Pancreas (tissue), 10 donors: ENCODE data around the gene COL5A1. TPM values are rescaled to one million over a fixed set of nuclear protein-coding genes. Genes with fewer than 3 reads are reported as not detected.
A peak's percentile ranks its signal among the peaks of the same experiment; 100 is the strongest.

ENCODE experiments used
- ATAC-seq, 4 donors: fragments of 200-7000 bp; cut with Tn5 transposase; one replicate each; pipeline versions ENCODE4 v1.8.0 to v1.9.1; 2020; ENCODE audit warnings: mild to moderate bottlenecking in 4 of 4, moderate library complexity in 4 of 4
- DNase-seq, 6 donors: peaks; one replicate each; pipeline ENCODE4 v3.0.0-alpha.2; 2020
- FAIRE-seq: peaks from 2 replicates; lab custom pipeline; 2012; peaks lifted over from hg19 to GRCh38; lab: Jason Lieb, UNC
- H3K27ac ChIP-seq, 4 donors: fragments of 200-600 bp; sonication (generic); 1 replicate in 3 of 4; 2 replicates in 1 of 4; pipeline versions ENCODE4 v1.5.0 to v1.8.0; 2020
- H3K27me3 ChIP-seq, 4 donors: fragments of 200-600 bp; one replicate each; pipeline ENCODE4 v1.8.0; 2021
- H3K36me3 ChIP-seq, 3 donors: fragments of 200-600 bp; sonication (generic) in 1 of 3; one replicate each; pipeline versions ENCODE4 v1.5.0 to v1.8.0; 2020 to 2021
- H3K4me1 ChIP-seq, 3 donors: fragments of 200-600 bp; one replicate each; pipeline ENCODE4 v1.8.0; 2021
- H3K4me3 ChIP-seq, 4 donors: fragments of 200-600 bp; sonication (generic) in 2 of 4; one replicate each; pipeline versions ENCODE4 v1.5.0 to v1.8.0; 2020 to 2021
- H3K9me3 ChIP-seq, 4 donors: fragments of 200-600 bp; one replicate each; pipeline ENCODE4 v1.8.0; 2021
- WGBS, 2 donors: extraction: QIAGEN DNeasy Blood & Tissue Kit; methylation state at CpG; one replicate each; pipeline ENCODE4 v1.1.7; 2013; 5-methylcytosine and 5-hydroxymethylcytosine counted together
- intact Hi-C, 3 donors: fragments of 100-400 bp; cut with DNase I; formaldehyde crosslinking; loops; one replicate each; pipeline versions ENCODE4 v1.11.1 to v1.14.2; 2022
- polyA plus RNA-seq, 2 donors: library from polyadenylated mRNA; stranded (reverse); fragments of 200-250 nt; gene quantifications; one replicate each; pipeline ENCODE4 v1.2.3, GENCODE V29; 2013
- total RNA-seq, 6 donors: library from RNA; stranded (reverse); fragmentation: NEBNext Ultra II Directional in 4 of 6; extraction: Animal tissue kit (Norgen Biotek cat#: 25700) in 4 of 6; gene quantifications; one replicate each; pipeline versions ENCODE4 v1.2.1 to v1.2.4, GENCODE V29; 2021 to 2023
- TF ChIP-seq, protein P1 (sequence below), 4 donors: fragments of 200-600 bp; sonication (generic) in 3 of 4; IDR thresholded peaks; one replicate each; pipeline versions ENCODE4 v1.5.0 to v1.8.0; 2021; ENCODE audit warnings: antibody characterized with exemption in 4 of 4
- donor health status: healthy with polysubstance abuse.
- donor health status: DM: no; HTN: no; CAD: no; lungs with moderate emphysema.
- donor health status: DM: no; HTN: no; CAD: no.
- donor health status: control.
- donor health status: control.
- donor health status: Bipolar disorder and iron deficiency.
- donor health status: DM: yes; HTN: yes; CAD: no.
- donor health status: DM: no; HTN: no; CAD: no.
- donor health status: DM: no; HTN: no; CAD: no.
- donor health status: DM: yes; HTN: yes; CAD: no.

The COL5A1 gene
- total and polyA plus RNA-seq, 8 donors: 1.2 to 62.8 (median 3.5) TPM

DNA sequence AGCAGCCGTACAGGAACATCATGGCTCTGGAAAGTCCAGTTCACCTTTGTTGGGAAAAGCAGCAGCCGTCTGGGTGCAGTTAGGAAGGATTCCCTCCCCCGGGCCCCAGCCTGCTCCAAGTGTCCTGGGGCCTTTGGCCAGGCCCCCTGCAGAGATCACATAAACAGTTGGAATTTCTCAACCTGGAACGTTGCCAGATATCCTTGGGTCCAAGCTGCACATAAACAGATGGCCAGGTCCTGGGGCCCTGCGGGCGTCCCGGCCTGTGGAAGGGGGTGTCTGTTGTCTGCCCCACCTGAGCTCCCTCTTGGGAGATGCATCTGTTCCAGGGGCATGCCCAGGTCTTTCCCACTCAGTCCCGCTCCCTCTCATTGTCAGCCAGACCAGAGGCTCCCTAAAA lies 92.7 kb downstream of the COL5A1 start:
- WGBS, 2 donors: 28 to 37% methylated on average over 8 of the region's 8 CpGs

DNA sequence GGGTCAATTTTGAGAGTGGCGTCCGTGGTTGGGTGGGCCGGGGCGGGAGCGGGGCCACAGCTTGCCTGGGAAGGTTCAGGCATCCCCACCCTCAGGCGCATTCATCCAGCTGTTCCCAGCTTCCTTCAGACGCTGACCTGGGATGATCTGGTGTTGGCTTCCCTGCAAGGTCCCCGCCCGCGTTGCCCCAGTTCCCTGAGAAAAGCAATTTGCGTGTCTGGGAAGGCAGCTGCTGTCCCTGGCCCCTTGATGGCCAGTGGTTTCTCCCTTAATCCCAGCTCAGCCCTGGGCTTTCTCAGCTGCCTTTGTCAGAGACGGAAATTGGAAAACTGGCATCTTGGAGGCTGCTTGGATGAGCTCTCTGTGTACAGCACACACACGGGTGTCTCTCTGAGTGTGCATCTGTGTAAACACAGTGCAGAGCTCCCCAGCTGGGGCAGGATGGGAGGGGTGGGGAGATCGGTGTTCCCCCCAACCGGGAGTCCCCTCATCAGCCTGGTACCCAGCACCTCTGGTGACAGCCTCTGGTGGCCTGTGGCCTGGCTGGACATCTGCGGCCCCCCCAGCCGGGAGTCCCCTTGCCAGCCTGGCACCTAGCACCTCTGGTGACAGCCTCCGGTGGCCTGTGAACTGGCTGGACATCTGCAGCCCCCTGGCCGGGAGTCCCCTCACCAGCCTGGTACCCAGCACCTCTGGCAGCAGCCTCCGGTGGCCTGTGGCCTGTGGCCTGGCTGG lies 94.0 kb downstream of the COL5A1 start:
- no peak overlapping the region for H3K27ac ChIP-seq
- WGBS, 2 donors: 64 to 73% methylated on average over 20 of the region's 20 CpGs
- ATAC-seq (peak in 2 of 4 donors; percentile 12 to 20), DNase-seq (peak in 2 of 6 donors; percentile 12 to 38), FAIRE-seq (no peak)
- H3K27me3 ChIP-seq: no peaks in the 10 kb centered on the region
- TF ChIP-seq, protein P1, sequence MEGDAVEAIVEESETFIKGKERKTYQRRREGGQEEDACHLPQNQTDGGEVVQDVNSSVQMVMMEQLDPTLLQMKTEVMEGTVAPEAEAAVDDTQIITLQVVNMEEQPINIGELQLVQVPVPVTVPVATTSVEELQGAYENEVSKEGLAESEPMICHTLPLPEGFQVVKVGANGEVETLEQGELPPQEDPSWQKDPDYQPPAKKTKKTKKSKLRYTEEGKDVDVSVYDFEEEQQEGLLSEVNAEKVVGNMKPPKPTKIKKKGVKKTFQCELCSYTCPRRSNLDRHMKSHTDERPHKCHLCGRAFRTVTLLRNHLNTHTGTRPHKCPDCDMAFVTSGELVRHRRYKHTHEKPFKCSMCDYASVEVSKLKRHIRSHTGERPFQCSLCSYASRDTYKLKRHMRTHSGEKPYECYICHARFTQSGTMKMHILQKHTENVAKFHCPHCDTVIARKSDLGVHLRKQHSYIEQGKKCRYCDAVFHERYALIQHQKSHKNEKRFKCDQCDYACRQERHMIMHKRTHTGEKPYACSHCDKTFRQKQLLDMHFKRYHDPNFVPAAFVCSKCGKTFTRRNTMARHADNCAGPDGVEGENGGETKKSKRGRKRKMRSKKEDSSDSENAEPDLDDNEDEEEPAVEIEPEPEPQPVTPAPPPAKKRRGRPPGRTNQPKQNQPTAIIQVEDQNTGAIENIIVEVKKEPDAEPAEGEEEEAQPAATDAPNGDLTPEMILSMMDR (IDR thresholded peaks at IDR 0.05): no peak
- H3K36me3 ChIP-seq: no peaks in the 10 kb centered on the region
- intact Hi-C loops: no loop called here
- H3K4me1 ChIP-seq: no peaks in the 10 kb centered on the region
- H3K4me3 ChIP-seq: no peak overlapping the region
- no peaks in the 10 kb centered on the region for H3K9me3 ChIP-seq

More for the DNA sequence above, 92.7 kb downstream of the COL5A1 start:
- peak in 3 of 6 donors; percentile 21 to 51 (median 30) for DNase-seq
- no peak for FAIRE-seq
- TF ChIP-seq, protein P1 (IDR thresholded peaks at IDR 0.05): no peak
- no peaks in the 10 kb centered on the region for H3K27me3 ChIP-seq
- intact Hi-C loops: no loop called here
- no peaks in the 10 kb centered on the region for H3K4me1 ChIP-seq
- no peaks in the 10 kb centered on the region for H3K9me3 ChIP-seq
- ATAC-seq: peak in 3 of 4 donors; percentile 30 to 42 (median 35)
- H3K4me3 ChIP-seq: no peak overlapping the region
- no peaks in the 10 kb centered on the region for H3K36me3 ChIP-seq
- H3K27ac ChIP-seq: no peak overlapping the region

- FAIRE-seq (no peak), ATAC-seq (no peak), DNase-seq (peak in 1 of 6 donors; percentile 37)
- Histone ChIP-seq H3K27ac (no peak overlapping the region), H3K9me3 (no peaks in the 10 kb centered on the region), H3K27me3 (no peaks in the 10 kb centered on the region), H3K36me3 (no peaks in the 10 kb centered on the region), H3K4me3 (no peak overlapping the region), H3K4me1 (no peaks in the 10 kb centered on the region)
- WGBS, 2 donors: 61 to 72% methylated on average over 18 of the region's 18 CpGs
- intact Hi-C loops: no loop called here
- TF ChIP-seq, protein P1 (IDR thresholded peaks at IDR 0.05): no peak
These were observed 95.3 kb downstream of the COL5A1 start for GRCh38 chr9:134736791-134737497.

DNA sequence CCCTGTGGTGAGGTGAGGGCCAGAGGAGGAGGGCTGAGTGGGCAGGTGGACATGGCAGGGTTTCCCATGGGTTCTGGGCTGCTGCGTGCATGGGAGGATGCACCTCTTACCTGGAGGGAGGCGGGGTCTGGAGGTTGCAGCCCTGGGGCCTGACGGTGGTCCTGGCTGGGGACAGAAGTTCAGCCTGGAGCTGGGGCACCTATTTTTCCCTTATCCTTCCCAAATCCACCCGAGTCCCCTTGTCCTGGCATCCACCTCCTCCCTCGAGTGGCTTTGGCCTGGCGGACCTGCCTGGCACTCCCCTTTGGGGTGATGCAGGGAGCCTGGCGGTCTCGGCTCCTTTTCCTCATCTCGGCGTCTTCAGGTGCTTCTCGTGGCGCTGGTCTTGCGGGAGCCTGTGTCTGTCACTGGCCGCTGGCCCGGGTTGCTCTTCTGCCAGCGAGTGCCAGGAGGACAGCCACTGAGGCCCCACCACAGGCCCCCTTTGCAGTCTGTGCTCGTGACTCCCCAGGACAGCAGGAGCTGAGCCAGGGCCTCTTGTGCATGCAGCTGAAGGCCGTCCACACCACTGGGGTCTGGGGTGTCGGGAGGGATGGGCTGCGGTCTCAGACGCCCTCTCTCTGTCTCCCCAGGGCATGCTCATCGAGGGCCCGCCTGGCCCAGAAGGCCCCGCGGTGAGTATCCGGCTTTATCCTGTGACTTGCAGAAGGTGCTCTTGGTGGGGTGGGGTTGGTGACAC lies 96.4 kb downstream of the COL5A1 start:
- TF ChIP-seq, protein P1 (IDR thresholded peaks at IDR 0.05): no peak
- ATAC-seq: no peak
- FAIRE-seq: no peak
- intact Hi-C loops: no loop called here
- WGBS, 2 donors: 68 to 81% methylated on average over 26 of the region's 26 CpGs
- Histone ChIP-seq H3K36me3 (no peaks in the 10 kb centered on the region), H3K9me3 (no peaks in the 10 kb centered on the region), H3K4me1 (no peaks in the 10 kb centered on the region), H3K27ac (no peak overlapping the region), H3K27me3 (no peaks in the 10 kb centered on the region), H3K4me3 (no peak overlapping the region)
- peak in 1 of 6 donors; percentile 60 for DNase-seq
